Measurements from ENCODE around the gene POSTN. TPM values are rescaled to one million over a fixed set of nuclear protein-coding genes. Genes with fewer than 3 reads are reported as not detected.

Gene POSTN
- total and polyA plus RNA-seq, 4 donors = 1.0 to 10.9 (median 1.3) TPM

- Histone ChIP-seq H3K36me3 (ENCODE audit: control insufficient read depth in 4 of 4, insufficient read depth in 3 of 4, low read depth in 1 of 4, low read length in 3 of 4) (no peaks in the 10 kb centered on the region), H3K4me1 (ENCODE audit: control insufficient read depth in 4 of 4, insufficient read depth in 4 of 4, low read length in 3 of 4) (no peaks in the 10 kb centered on the region), H3K27ac (ENCODE audit: low read depth in 1 of 2, low read length in 2 of 2) (no peak overlapping the region), H3K4me3 (ENCODE audit: low read depth in 1 of 3, low read length in 3 of 3) (no peak overlapping the region), H3K9me3 (ENCODE audit: control insufficient read depth in 4 of 4, low read length in 3 of 4) (no peaks in the 10 kb centered on the region), H3K9ac (ENCODE audit: low read depth in 1 of 2, low read length in 2 of 2) (no peak overlapping the region), H3K27me3 (ENCODE audit: control insufficient read depth in 4 of 4, insufficient read depth in 4 of 4, low read length in 3 of 4) (no peaks in the 10 kb centered on the region)
- TF ChIP-seq YY1 (IDR thresholded peaks at IDR 0.05) (no peak), SP1 (IDR thresholded peaks at IDR 0.05) (no peak), JUND (IDR thresholded peaks at IDR 0.05) (no peak), HNF4G (IDR thresholded peaks at IDR 0.05) (no peak)
- DNase-seq (ENCODE audit: low spot score) = no peak
- 65% methylated on average over 2 of the region's 2 CpGs for WGBS
These were observed 59.4 kb downstream of the POSTN start for GRCh38 chr13:37539170-37539569.

- no peak for TF ChIP-seq EGR1 (IDR thresholded peaks at IDR 0.05; ENCODE audit: low read depth in 2 of 2)
- no peak for TF ChIP-seq JUND (IDR thresholded peaks at IDR 0.05)
- TF ChIP-seq NR2F2 (IDR thresholded peaks at IDR 0.05) = no peak
- TF ChIP-seq TAF1 (conservative IDR thresholded peaks at IDR 0.05) = no peak
- no peak for TF ChIP-seq HNF4G (IDR thresholded peaks at IDR 0.05)
- TF ChIP-seq REST (IDR thresholded peaks at IDR 0.05) = no peak
- TF ChIP-seq ATF3 (IDR thresholded peaks at IDR 0.05) = no peak
- no peak for TF ChIP-seq MAX (IDR thresholded peaks at IDR 0.05)
- no peak for TF ChIP-seq CTCF (IDR thresholded peaks at IDR 0.05; ENCODE audit: low read depth, low read length, missing input control)
- TF ChIP-seq GABPA (IDR thresholded peaks at IDR 0.05 in 1 of 2, conservative IDR thresholded peaks at IDR 0.05 in 1 of 2) = no peak
- no peak for TF ChIP-seq FOXA1 (IDR thresholded peaks at IDR 0.05)
- no peak for TF ChIP-seq YY1 (IDR thresholded peaks at IDR 0.05)
- no peak for TF ChIP-seq FOXA2 (IDR thresholded peaks at IDR 0.05)
- TF ChIP-seq ZBTB33 (IDR thresholded peaks at IDR 0.05) = no peak
- TF ChIP-seq SP1 (IDR thresholded peaks at IDR 0.05) = no peak
- no peak for TF ChIP-seq RAD21 (IDR thresholded peaks at IDR 0.05)
- TF ChIP-seq HNF4A (conservative IDR thresholded peaks at IDR 0.05) = no peak
- H3K27ac ChIP-seq (ENCODE audit: low read depth in 1 of 2, low read length in 2 of 2) = no peak overlapping the region
- H3K36me3 ChIP-seq (ENCODE audit: control insufficient read depth in 4 of 4, insufficient read depth in 3 of 4, low read depth in 1 of 4, low read length in 3 of 4) = no peaks in the 10 kb centered on the region
- H3K27me3 ChIP-seq (ENCODE audit: control insufficient read depth in 4 of 4, insufficient read depth in 4 of 4, low read length in 3 of 4) = no peaks in the 10 kb centered on the region
- no peak overlapping the region for H3K9ac ChIP-seq (ENCODE audit: low read depth in 1 of 2, low read length in 2 of 2)
- peaks cover 2 to 7% (median 5%) of the 10 kb centered on the region in 4 donors for H3K9me3 ChIP-seq (ENCODE audit: control insufficient read depth in 4 of 4, low read length in 3 of 4)
- no peaks in the 10 kb centered on the region for H3K4me1 ChIP-seq (ENCODE audit: control insufficient read depth in 4 of 4, insufficient read depth in 4 of 4, low read length in 3 of 4)
- WGBS = 47% methylated on average over 2 of the region's 2 CpGs
- no peak for DNase-seq (ENCODE audit: low spot score)
- H3K4me3 ChIP-seq (ENCODE audit: low read depth in 1 of 3, low read length in 3 of 3) = no peak overlapping the region
These were observed 63.1 kb downstream of the POSTN start for GRCh38 chr13:37535501-37535900.

Measured in liver (tissue), 9 donors.